ENCODE measurements around the gene INPP5F.

DNA sequence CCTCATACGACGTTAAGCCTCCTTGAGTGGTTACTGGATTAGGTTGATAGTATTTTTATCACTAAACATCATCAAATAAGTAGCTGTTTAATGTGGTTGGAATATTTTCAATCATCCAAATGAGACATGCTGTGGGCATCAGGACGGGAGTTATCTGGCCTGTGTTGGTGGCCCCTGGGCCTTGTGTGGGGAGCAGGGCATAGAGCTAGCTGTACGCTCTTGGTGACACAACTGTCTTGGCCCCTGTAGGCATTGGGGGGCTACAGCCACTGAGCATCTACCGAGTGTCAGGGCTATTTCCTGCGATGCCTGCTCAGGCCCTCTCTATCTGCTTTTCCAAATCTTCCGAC is 46.4 kb upstream of the INPP5F start:
- TF ChIP-seq POLR2AphosphoS5 (IDR thresholded peaks at IDR 0.05; ENCODE audit: low read depth, low read length), result no peak
- TF ChIP-seq MXI1 (IDR thresholded peaks at IDR 0.05; ENCODE audit: low read depth, low read length), result no peak
- TF ChIP-seq, protein P1, sequence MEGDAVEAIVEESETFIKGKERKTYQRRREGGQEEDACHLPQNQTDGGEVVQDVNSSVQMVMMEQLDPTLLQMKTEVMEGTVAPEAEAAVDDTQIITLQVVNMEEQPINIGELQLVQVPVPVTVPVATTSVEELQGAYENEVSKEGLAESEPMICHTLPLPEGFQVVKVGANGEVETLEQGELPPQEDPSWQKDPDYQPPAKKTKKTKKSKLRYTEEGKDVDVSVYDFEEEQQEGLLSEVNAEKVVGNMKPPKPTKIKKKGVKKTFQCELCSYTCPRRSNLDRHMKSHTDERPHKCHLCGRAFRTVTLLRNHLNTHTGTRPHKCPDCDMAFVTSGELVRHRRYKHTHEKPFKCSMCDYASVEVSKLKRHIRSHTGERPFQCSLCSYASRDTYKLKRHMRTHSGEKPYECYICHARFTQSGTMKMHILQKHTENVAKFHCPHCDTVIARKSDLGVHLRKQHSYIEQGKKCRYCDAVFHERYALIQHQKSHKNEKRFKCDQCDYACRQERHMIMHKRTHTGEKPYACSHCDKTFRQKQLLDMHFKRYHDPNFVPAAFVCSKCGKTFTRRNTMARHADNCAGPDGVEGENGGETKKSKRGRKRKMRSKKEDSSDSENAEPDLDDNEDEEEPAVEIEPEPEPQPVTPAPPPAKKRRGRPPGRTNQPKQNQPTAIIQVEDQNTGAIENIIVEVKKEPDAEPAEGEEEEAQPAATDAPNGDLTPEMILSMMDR (IDR thresholded peaks at IDR 0.05), result no peak
- no peak for TF ChIP-seq RAD21 (IDR thresholded peaks at IDR 0.05; ENCODE audit: low read length)
- TF ChIP-seq RCOR1 (IDR thresholded peaks at IDR 0.05; ENCODE audit: low read length), result no peak

Data from SK-N-SH (cell line).